Chondrocyte (in vitro differentiated cells): Measurements from ENCODE around the gene USP5. TPM values are rescaled to one million over a fixed set of nuclear protein-coding genes. Genes with fewer than 3 reads are reported as not detected.
A peak's percentile ranks its signal among the peaks of the same experiment; 100 is the strongest.

Source experiments
- DNase-seq: peaks from one replicate; pipeline ENCODE4 v3.0.0; 2021; ENCODE audit warnings: mixed read lengths, low spot score
- H3K27ac Mint-ChIP-seq: one replicate; pipeline ENCODE4 v1.8.0; 2021; ENCODE audit warnings: mild to moderate bottlenecking, moderate library complexity, mixed read lengths; ENCODE audit not compliant: unreplicated experiment
- H3K27me3 Mint-ChIP-seq: 2 replicates; pipeline ENCODE4 v1.8.0; 2021; ENCODE audit warnings: low read depth, mixed read lengths
- H3K36me3 Mint-ChIP-seq: 2 replicates; pipeline ENCODE4 v1.8.0; 2021; ENCODE audit warnings: low read depth, mixed read lengths
- H3K4me1 Mint-ChIP-seq: 2 replicates; pipeline ENCODE4 v1.8.0; 2021; ENCODE audit warnings: low read depth, mild to moderate bottlenecking, mixed read lengths
- H3K4me3 Mint-ChIP-seq: one replicate; pipeline ENCODE4 v1.8.0; 2021; ENCODE audit warnings: mild to moderate bottlenecking, moderate library complexity, mixed read lengths; ENCODE audit not compliant: unreplicated experiment
- H3K9me3 Mint-ChIP-seq: 2 replicates; pipeline ENCODE4 v1.8.0; 2021; ENCODE audit warnings: low read depth, mixed read lengths
- total RNA-seq: library from RNA; stranded (reverse); gene quantifications from 3 replicates; pipeline ENCODE4 v1.2.1, GENCODE V29; 2021
- TF ChIP-seq, protein P1 (sequence below): fragments of 200-600 bp; sonication (generic); IDR thresholded peaks from 2 replicates; pipeline ENCODE4 v1.5.0; 2021; ENCODE audit warnings: antibody characterized with exemption, mild to moderate bottlenecking, moderate library complexity

USP5 gene
- total RNA-seq, 1 donor from 2014 or later: 106 TPM

DNA sequence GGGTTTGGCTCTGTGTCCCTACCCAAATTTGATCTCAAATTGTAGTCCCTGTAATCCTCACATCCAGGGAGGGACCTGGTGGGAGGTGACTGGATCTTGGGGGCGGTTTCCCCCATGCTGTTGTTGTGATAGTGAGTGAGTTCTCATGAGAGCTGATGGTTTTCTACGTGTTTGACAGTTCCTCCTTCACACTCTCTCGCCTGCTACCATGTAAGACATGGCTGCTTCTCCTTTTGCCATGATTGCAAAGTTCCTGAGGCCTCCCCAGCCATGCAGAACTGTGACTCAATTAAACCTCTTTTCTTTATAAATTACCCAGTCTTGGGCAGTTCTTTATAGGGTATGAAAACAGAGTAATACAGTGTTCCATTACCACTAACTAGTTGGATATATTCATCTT lies 42.4 kb downstream of the USP5 start:
- H3K27ac Mint-ChIP-seq: no peak overlapping the region
- no peaks in the 10 kb centered on the region for H3K36me3 Mint-ChIP-seq
- no peaks in the 10 kb centered on the region for H3K27me3 Mint-ChIP-seq
- H3K4me3 Mint-ChIP-seq: no peak overlapping the region
- H3K9me3 Mint-ChIP-seq: no peaks in the 10 kb centered on the region
- TF ChIP-seq, protein P1, sequence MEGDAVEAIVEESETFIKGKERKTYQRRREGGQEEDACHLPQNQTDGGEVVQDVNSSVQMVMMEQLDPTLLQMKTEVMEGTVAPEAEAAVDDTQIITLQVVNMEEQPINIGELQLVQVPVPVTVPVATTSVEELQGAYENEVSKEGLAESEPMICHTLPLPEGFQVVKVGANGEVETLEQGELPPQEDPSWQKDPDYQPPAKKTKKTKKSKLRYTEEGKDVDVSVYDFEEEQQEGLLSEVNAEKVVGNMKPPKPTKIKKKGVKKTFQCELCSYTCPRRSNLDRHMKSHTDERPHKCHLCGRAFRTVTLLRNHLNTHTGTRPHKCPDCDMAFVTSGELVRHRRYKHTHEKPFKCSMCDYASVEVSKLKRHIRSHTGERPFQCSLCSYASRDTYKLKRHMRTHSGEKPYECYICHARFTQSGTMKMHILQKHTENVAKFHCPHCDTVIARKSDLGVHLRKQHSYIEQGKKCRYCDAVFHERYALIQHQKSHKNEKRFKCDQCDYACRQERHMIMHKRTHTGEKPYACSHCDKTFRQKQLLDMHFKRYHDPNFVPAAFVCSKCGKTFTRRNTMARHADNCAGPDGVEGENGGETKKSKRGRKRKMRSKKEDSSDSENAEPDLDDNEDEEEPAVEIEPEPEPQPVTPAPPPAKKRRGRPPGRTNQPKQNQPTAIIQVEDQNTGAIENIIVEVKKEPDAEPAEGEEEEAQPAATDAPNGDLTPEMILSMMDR: no peak
- H3K4me1 Mint-ChIP-seq: peaks cover 28% of the 10 kb centered on the region
- peak; percentile 29 for DNase-seq

- Mint-ChIP-seq H3K9me3 (no peaks in the 10 kb centered on the region), H3K27ac (peak overlapping the region; percentile 81), H3K36me3 (no peaks in the 10 kb centered on the region)
These were observed 45.0 kb downstream of the USP5 start for GRCh38 chr12:6896846-6897435.

GRCh38 chr12:6899427-6899826 lies 47.5 kb downstream of the USP5 start:
- Mint-ChIP-seq H3K9me3 (no peaks in the 10 kb centered on the region), H3K27me3 (no peaks in the 10 kb centered on the region), H3K36me3 (no peaks in the 10 kb centered on the region), H3K27ac (no peak overlapping the region), H3K4me3 (no peak overlapping the region), H3K4me1 (peaks cover 13% of the 10 kb centered on the region)
- no peak for DNase-seq
- TF ChIP-seq, protein P1: no peak

More at GRCh38 chr12:6896846-6897435, 45.0 kb downstream of the USP5 start:
- Mint-ChIP-seq H3K27me3 (no peaks in the 10 kb centered on the region), H3K4me1 (peaks cover 15% of the 10 kb centered on the region), H3K4me3 (no peak overlapping the region)
- no peak for DNase-seq
- TF ChIP-seq, protein P1: no peak

GRCh38 chr12:6899837-6900519 lies 48.0 kb downstream of the USP5 start:
- Mint-ChIP-seq H3K4me3 (no peak overlapping the region), H3K27me3 (no peaks in the 10 kb centered on the region), H3K4me1 (peaks cover 13% of the 10 kb centered on the region), H3K27ac (no peak overlapping the region), H3K9me3 (no peaks in the 10 kb centered on the region), H3K36me3 (no peaks in the 10 kb centered on the region)
- TF ChIP-seq, protein P1: no peak
- no peak for DNase-seq

DNA sequence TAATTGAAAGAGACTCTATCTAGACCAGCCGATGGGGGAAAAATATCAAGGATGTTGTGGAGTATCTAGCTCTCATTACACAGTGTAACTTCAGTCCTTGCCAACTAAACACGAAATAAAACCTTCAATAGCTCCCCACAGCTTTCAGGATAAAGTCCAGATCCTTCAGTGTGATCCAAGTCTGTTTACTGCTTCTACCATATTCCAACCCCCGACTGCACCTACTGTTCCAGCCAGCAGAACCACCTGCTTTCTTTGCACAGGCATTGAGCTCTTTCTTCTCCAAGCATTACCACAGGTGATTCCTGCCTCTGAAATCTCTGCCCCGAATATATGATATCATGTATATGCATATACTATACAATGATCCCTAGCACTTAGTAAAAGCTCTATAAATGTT lies 50.5 kb downstream of the USP5 start:
- no peaks in the 10 kb centered on the region for H3K9me3 Mint-ChIP-seq
- no peaks in the 10 kb centered on the region for H3K27me3 Mint-ChIP-seq
- DNase-seq: no peak
- TF ChIP-seq, protein P1: no peak
- H3K4me1 Mint-ChIP-seq: no peaks in the 10 kb centered on the region
- H3K27ac Mint-ChIP-seq: no peak overlapping the region
- no peaks in the 10 kb centered on the region for H3K36me3 Mint-ChIP-seq
- H3K4me3 Mint-ChIP-seq: no peak overlapping the region
